Stimulated activated CD4-positive, alpha-beta T cell treated with anti-CD3 and anti-CD28 coated beads, Interleukin-1b, Interleukin-23, amount 100 ng/mL, for 48 hours (primary cell): ENCODE results near the gene TCEANC2.
"Not testable (repeated sequence)": the region's sequence is repeated elsewhere in the genome, so short reads cannot be mapped to it uniquely, and the experiment has no call there.

Experiments used
- DNase-seq: peaks from one replicate; pipeline ENCODE4 v3.0.0-alpha.2; 2020

TCEANC2 gene

GRCh38 chr1:54052934-54053744 is at the start of gene TCEANC2, which contains the start of gene TMEM59:
Gene TCEANC2, plus strand, starts transcription at chr1:54053608. Its CDS starts 815 bp downstream, at chr1:54054423.
Gene TMEM59, minus strand, starts transcription at chr1:54053204. Its CDS starts 16 bp downstream, at chr1:54053188.
- DNase-seq, result peak; percentile 99

- not testable (repeated sequence) for DNase-seq
Observed at GRCh38 chr1:54003750-54004480, 49.5 kb upstream of the TCEANC2 start.

DNA sequence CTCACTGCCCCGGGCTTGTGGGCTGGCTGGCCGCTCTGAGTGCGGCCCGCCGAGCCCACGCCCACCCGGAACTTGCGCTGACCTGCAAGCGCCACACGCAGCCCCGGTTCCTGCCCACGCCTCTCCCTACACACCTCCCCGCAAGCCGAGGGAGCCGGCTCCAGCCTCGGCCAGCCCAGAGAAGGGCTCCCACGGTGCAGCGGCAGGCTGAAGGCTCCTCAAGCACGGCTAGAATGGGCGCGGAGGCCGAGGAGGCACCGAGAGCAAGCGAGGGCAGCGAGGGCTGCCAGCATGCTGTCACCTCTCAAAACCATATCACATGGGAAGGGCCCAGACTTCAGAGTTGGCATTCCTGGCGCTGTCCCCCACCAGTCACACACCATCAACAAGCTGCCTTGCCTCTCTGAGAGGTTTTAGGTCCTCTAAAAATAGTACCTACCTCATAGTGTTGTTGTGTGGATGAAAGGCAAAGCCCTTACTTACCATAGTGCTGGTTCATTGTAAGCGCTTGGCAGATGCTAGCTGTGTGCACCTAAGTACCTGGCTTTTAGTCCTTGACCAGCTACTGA is 48.8 kb upstream of the TCEANC2 start:
- DNase-seq, result no peak

GRCh38 chr1:54006508-54006907 is 46.9 kb upstream of the TCEANC2 start:
- DNase-seq, result no peak

GRCh38 chr1:54007613-54008012 is 45.8 kb upstream of the TCEANC2 start:
- no peak for DNase-seq

- DNase-seq, result no peak
Observed at GRCh38 chr1:54008876-54009275, 44.5 kb upstream of the TCEANC2 start.

- no peak for DNase-seq
Observed at GRCh38 chr1:54009406-54009805, 44.0 kb upstream of the TCEANC2 start.

GRCh38 chr1:54010415-54011117 is 42.8 kb upstream of the TCEANC2 start:
- no peak for DNase-seq

DNA sequence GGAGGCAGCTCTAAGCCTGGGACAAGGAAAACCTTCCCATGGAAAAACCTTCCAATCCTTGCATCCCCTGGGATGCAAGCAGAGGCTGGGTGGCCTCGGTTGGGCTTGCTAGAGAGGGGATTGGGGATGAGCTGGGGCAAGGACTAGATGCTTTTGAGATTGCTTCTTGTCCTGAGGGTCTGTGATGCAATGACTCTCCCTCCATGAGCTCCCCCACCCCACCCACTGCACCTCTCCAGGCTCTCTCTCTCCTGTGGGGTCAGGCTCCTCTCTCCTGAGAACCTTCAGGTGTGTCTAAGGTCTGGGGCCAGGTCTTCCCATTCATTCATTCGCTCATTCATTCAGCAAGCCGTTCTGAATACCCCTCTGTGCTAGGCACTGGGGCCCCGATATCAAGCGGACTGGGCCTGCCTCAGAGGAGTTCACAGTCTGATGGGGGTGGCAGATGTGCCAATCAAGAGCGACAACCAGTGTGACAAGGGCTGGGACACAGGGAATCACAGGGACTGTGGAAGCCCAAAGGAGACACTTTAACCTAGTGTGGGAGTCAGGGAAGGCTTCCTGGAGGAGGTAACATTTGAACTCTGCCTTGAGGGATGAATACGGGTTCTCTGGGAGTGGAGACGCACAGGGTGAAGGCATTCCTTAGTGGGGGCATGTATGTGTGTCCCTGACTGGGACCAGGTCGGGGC is 41.9 kb upstream of the TCEANC2 start:
- no peak for DNase-seq

DNA sequence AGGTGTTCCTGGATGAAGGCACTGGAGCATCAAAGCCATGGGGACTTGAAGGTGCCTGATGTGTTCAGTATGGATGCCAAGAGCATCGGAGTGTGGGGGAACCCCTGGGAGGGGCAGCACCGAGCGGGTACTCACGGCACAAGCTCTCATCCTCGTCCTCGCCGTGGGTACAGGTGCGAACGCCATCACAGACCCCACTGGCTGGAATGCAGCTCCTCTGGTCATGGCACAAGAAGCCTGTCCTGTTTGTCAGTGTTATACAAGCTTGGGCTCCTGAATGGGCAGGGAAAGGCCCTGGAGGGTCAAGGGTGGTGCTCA is 41.4 kb upstream of the TCEANC2 start:
- DNase-seq, result no peak

DNA sequence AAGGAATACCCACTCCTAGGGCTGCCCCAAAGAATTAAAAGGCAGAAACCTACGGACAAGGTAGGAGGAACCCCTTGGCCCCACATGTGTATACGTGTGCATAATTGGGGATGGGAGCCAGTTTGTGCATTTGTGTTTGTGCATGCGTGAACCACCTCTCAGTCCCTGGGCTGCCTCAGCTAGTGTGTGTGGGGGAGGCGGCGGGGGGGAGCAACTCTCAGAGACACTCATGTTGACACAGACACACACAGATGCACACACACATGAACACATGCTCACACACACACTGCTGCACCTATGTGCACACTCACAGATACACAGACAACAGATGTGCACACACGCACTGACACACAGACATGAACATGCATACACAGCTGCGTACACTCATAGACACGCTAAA is 40.5 kb upstream of the TCEANC2 start:
- no peak for DNase-seq

DNA sequence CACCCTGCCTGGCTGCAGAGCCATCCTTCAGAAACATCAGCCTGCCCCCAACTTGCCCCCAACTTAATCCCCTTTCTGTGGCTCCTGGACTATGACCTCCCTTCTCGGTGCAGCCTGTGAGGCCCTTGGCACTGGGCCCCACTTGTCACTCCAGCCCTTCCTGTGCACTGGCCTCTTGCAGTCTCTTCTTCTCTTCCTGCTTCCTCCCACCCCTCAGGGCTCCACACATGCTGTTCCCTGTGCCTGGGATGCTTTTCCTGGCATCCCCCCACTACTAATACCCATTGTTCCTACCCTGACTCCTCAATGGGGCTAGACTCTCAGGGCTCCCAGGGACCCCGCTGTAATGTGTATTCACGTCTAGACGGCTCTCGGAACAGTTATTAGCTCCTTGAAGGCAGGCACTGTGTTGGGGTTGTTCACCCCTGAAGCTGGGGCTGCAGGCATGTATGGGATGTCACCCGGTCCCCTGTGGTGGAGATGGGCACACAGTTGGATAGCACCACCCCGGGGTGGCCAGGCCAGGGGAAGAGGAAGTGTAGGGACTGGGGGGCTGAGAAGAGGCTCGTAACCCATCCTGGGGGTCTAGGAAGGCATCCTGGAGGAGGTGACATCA is 39.9 kb upstream of the TCEANC2 start:
- no peak for DNase-seq

GRCh38 chr1:54014009-54014629 is 39.3 kb upstream of the TCEANC2 start:
- no peak for DNase-seq

- no peak for DNase-seq
Observed at GRCh38 chr1:54016343-54017282, 36.8 kb upstream of the TCEANC2 start.

GRCh38 chr1:54017979-54018378 is 35.4 kb upstream of the TCEANC2 start, which contains the start of gene LDLRAD1:
Gene LDLRAD1, minus strand, starts transcription at chr1:54018186. Its CDS starts 74 bp downstream, at chr1:54018112.
- no peak for DNase-seq

DNA sequence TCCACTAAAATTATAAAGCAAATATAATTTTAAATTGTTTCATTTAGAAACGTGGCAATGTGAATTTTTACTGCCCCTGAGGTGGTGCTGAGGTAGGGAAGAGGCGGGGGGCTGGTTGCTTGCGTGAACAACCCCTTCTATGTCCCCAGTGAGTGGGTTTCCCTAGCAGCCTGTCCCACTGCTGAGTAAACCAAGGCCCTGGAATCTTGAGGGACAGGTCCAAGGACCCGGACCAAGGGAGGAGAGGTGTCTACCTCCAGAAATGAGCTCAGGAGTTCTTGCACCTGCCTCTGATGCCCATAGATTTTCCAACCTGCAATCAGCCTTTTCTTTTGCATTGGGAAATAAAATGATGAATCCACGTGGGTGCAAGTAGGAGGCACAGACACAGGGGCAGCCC is 34.8 kb upstream of the TCEANC2 start:
- DNase-seq, result no peak

- DNase-seq, result not testable (repeated sequence)
Observed at GRCh38 chr1:54019562-54020176, 33.7 kb upstream of the TCEANC2 start.

DNA sequence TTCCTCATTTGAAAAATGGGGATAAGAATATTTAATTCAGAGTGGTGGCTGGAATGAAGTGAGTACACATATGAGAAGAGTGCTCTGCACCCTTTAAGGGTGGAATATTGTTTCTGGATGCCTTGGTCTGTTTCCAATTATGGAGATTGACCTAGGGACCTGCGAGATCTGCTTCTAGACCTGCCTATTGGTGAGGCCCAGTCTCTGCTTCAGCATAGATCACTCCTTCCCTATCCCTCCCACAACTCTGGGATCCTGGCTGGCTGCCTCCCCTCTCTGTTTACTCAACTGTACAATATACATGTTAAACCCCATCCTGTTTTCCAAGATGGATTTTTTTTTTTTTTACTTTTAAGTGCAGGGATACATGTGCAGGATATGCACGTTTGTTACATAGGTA is 29.1 kb upstream of the TCEANC2 start:
- DNase-seq, result no peak

- not testable (repeated sequence) for DNase-seq
Observed at GRCh38 chr1:54024811-54025210, 28.6 kb upstream of the TCEANC2 start.

DNA sequence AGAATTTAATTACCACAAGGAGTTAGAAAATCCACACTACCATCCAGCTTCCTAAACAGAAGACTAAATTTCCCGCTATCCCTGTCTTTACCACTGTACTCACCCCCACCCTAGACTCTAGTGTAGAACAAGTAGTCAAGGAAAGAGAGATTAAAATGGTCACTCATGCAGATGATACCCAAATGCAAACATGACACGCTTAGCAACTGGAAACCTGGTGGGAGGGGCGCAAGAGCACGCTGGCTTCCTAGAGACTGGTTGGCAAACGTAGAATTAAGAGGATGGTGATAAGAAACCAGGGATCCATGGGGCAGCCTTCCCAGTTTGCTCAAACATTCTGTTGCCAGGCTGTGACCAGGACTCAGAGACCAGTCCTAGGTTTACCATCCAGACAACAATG is 25.6 kb upstream of the TCEANC2 start:
- no peak for DNase-seq
